Type B pancreatic cell (in vitro differentiated cells): ENCODE results near the gene TANC2. TPM values are rescaled to one million over a fixed set of nuclear protein-coding genes. Genes with fewer than 3 reads are reported as not detected.
"Not testable (repeated sequence)": the region's sequence is repeated elsewhere in the genome, so short reads cannot be mapped to it uniquely, and the experiment has no call there.

Experiments used
- DNase-seq: peaks from one replicate; pipeline ENCODE4 v3.0.0; 2021; ENCODE audit warnings: mixed read lengths; ENCODE audit not compliant: unreplicated experiment; ENCODE audit errors: extremely low spot score
- H3K27ac Mint-ChIP-seq: 2 replicates; pipeline ENCODE4 v1.8.0; 2021; ENCODE audit warnings: mild to moderate bottlenecking, mixed read lengths
- H3K27me3 Mint-ChIP-seq: 2 replicates; pipeline ENCODE4 v1.8.0; 2021; ENCODE audit warnings: mixed read lengths
- H3K36me3 Mint-ChIP-seq: 2 replicates; pipeline ENCODE4 v1.8.0; 2021; ENCODE audit warnings: mixed read lengths
- H3K4me1 Mint-ChIP-seq: one replicate; pipeline ENCODE4 v1.8.0; 2021; ENCODE audit warnings: mixed read lengths; ENCODE audit not compliant: unreplicated experiment
- H3K4me3 Mint-ChIP-seq: 2 replicates; pipeline ENCODE4 v1.8.0; 2021; ENCODE audit warnings: mild to moderate bottlenecking, mixed read lengths
- H3K9me3 Mint-ChIP-seq: 2 replicates; pipeline ENCODE4 v1.8.0; 2021; ENCODE audit warnings: mixed read lengths
- CTCF ChIP-seq: fragments of 200-600 bp; sonication (generic); conservative IDR thresholded peaks from 2 replicates; pipeline ENCODE4 v1.5.0; 2021; ENCODE audit warnings: antibody characterized with exemption, mild to moderate bottlenecking
- total RNA-seq: library from RNA; stranded (reverse); gene quantifications from 2 replicates; pipeline ENCODE4 v1.2.1, GENCODE V29; 2021; ENCODE audit warnings: low replicate concordance

Gene TANC2
- total RNA-seq, 1 donor from 2014 or later, result 50.6 TPM

GRCh38 chr17:62971853-62972252 is 5.8 kb downstream of the TANC2 start:
- H3K4me3 Mint-ChIP-seq, result no peak overlapping the region
- DNase-seq, result no peak
- TF ChIP-seq CTCF, result no peak

GRCh38 chr17:62974788-62975187 is 8.8 kb downstream of the TANC2 start:
- Mint-ChIP-seq H3K4me1 (no peaks in the 10 kb centered on the region), H3K4me3 (no peak overlapping the region), H3K36me3 (no peaks in the 10 kb centered on the region), H3K27ac (no peak overlapping the region), H3K27me3 (no peaks in the 10 kb centered on the region), H3K9me3 (no peaks in the 10 kb centered on the region)
- no peak for DNase-seq
- TF ChIP-seq CTCF, result no peak

More at GRCh38 chr17:62971853-62972252, 5.8 kb downstream of the TANC2 start:
- no peaks in the 10 kb centered on the region for H3K36me3 Mint-ChIP-seq
- H3K9me3 Mint-ChIP-seq, result no peaks in the 10 kb centered on the region
- H3K27ac Mint-ChIP-seq, result no peak overlapping the region
- H3K27me3 Mint-ChIP-seq, result peaks cover 2% of the 10 kb centered on the region
- H3K4me1 Mint-ChIP-seq, result peaks cover 10% of the 10 kb centered on the region

- Mint-ChIP-seq H3K4me1 (no peaks in the 10 kb centered on the region), H3K4me3 (no peak overlapping the region), H3K36me3 (no peaks in the 10 kb centered on the region), H3K9me3 (no peaks in the 10 kb centered on the region), H3K27ac (no peak overlapping the region), H3K27me3 (no peaks in the 10 kb centered on the region)
- TF ChIP-seq CTCF, result no peak
- no peak for DNase-seq
Measured at GRCh38 chr17:62975206-62975605, 9.2 kb downstream of the TANC2 start.

GRCh38 chr17:62976643-62977231 is 10.7 kb downstream of the TANC2 start:
- H3K36me3 Mint-ChIP-seq, H3K9me3 Mint-ChIP-seq, DNase-seq, H3K4me3 Mint-ChIP-seq, H3K4me1 Mint-ChIP-seq, H3K27me3 Mint-ChIP-seq, H3K27ac Mint-ChIP-seq: not testable (repeated sequence)

GRCh38 chr17:62980842-62981241 is 14.8 kb downstream of the TANC2 start:
- Mint-ChIP-seq H3K36me3 (no peaks in the 10 kb centered on the region), H3K27me3 (no peaks in the 10 kb centered on the region)

GRCh38 chr17:62981933-62982332 is 15.9 kb downstream of the TANC2 start:
- H3K4me1 Mint-ChIP-seq, result no peaks in the 10 kb centered on the region
- no peaks in the 10 kb centered on the region for H3K36me3 Mint-ChIP-seq
- H3K4me3 Mint-ChIP-seq, result no peak overlapping the region
- no peaks in the 10 kb centered on the region for H3K9me3 Mint-ChIP-seq
- no peak for TF ChIP-seq CTCF
- H3K27ac Mint-ChIP-seq, result no peak overlapping the region
- no peaks in the 10 kb centered on the region for H3K27me3 Mint-ChIP-seq
- no peak for DNase-seq

More at GRCh38 chr17:62980842-62981241, 14.8 kb downstream of the TANC2 start:
- Mint-ChIP-seq H3K4me3 (no peak overlapping the region), H3K4me1 (no peaks in the 10 kb centered on the region), H3K9me3 (no peaks in the 10 kb centered on the region), H3K27ac (no peak overlapping the region)
- no peak for TF ChIP-seq CTCF
- no peak for DNase-seq
